NCI-H146 treated with DMSO at 0.1 percent for 48 hours (cell line): ENCODE data around the gene CBL.
A peak's percentile ranks its signal among the peaks of the same experiment; 100 is the strongest.

Source experiments
- DNase-seq: peaks from one replicate; lab custom pipeline; 2025; ENCODE audit not compliant: unreplicated experiment; lab: John Stamatoyannopoulos, UW

CBL gene

GRCh38 chr11:119343726-119344125, 137.6 kb downstream of the CBL start:
- no peak for DNase-seq

DNA sequence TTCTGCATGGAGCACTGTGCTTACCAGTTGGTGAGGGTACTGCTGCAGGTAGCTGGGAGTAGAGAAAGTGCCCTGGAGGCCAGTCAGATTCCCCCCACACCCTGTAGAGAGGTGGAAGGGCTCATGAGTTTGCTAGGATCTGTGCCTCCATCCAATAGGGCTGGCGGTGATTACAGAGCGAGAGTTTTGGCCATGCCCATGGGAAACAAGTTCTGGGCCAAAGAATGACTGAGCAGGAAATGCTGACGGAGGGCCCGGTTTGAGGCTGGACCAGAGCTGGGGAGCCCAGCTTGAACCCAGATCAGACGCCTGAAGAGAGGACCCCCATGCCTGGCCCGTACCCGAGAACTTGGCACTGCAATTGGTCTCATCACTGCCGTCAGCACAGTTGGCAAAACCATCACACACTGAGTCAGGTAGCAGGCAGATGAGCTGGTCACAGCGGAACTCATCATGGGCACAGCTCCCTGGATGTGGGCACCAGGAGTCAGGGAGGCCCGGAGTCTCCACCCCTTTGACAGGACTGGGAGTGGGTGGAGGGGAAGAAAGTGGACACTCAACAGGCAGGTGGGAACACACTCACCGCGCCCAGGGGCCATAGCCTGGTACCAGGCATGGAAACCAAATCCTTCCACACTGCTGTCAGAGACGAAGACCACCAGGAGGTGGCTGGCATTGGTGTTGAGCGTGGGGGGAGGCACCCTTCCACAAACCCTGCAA, 138.3 kb downstream of the CBL start:
- DNase-seq = no peak

- DNase-seq = no peak
Measured at GRCh38 chr11:119345685-119346084, 139.5 kb downstream of the CBL start.

- no peak for DNase-seq
Measured at GRCh38 chr11:119346605-119347004, 140.5 kb downstream of the CBL start, which contains the start of gene MFRP. Gene MFRP (minus strand): TSS chr11:119346705. CDS start chr11:119346513, 192 bp downstream.

- no peak for DNase-seq
Measured at GRCh38 chr11:119347242-119347641, 141.1 kb downstream of the CBL start.

- DNase-seq = no peak
Measured at GRCh38 chr11:119347940-119348605, 141.9 kb downstream of the CBL start.

DNA sequence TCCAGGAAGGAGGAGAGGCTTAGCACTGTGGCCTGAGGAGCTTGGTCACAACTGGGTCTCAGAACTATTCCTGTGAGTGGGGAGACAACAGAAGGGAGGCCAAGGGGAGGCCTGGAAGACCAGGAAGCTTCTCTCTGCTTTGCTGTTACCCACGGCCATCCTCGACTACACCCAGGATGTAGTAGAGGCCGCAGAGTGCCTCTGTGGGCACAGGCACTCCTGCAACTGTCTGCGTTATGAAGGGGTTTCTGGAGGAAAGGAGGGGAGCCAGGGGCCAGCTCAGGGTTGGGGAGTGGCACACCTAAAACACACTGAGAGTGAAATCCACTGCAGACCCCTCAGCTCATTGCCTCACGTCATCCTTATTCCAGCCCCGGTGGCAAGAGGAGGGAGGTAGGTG, 144.2 kb downstream of the CBL start:
- no peak for DNase-seq

GRCh38 chr11:119351232-119351631, 145.1 kb downstream of the CBL start:
- DNase-seq = no peak

DNA sequence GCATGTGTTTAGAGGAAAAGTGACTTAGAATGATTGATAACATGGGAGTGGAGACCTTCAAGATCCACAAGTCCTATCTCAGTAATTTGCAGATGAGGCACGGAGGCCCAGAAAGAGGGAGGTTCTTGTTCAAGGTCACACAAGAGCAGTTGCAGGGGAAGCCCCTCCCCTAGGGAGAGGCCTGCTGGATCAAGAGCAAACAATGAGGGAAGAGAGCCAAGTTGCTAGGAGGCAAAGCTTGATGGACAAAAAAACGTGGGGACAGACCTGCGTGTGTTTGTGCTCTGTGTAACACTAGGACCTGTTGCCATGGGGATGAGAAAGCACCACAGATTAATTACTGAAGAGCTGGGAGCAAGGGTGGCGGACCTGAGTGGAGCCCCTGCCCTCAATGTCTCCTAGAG, 146.7 kb downstream of the CBL start:
- peak; percentile 93 for DNase-seq

DNA sequence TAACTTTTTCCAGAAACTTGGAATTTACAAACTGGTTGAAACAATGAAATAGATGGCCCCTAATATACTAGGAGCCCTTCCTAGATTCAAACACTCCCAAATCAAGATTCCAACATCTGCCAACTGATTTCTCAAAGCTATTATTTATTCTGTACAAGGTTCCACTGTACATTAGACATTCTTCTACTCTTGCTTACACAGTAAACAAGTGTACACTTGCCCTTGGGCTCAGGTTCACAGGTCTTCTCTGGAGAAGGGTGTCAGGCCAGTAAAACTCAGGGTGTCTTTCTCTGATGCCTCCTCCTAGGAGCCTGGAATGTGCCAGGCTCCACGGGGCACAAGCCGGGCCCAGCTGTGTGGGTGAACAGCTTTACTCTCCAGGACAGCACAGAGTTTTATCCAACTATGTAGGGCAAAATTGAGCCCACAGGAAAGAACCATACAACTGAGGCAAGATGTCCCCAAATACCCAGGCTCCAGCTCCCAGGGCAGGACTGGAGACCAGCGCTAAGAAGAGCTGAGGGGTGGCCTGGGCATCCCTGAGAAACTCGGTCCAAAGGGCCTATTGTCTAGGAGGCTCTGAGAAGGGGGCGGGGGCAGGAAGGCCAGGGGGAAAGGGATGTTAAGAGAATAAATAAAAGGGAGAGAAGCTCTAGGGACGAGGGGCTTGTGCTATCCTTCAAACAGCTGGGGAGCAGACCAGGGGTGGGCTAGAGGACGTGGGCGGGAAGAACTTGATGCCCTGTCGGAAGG, 149.1 kb downstream of the CBL start:
- DNase-seq = no peak

GRCh38 chr11:119356349-119357031, 150.4 kb downstream of the CBL start:
- DNase-seq = no peak

DNA sequence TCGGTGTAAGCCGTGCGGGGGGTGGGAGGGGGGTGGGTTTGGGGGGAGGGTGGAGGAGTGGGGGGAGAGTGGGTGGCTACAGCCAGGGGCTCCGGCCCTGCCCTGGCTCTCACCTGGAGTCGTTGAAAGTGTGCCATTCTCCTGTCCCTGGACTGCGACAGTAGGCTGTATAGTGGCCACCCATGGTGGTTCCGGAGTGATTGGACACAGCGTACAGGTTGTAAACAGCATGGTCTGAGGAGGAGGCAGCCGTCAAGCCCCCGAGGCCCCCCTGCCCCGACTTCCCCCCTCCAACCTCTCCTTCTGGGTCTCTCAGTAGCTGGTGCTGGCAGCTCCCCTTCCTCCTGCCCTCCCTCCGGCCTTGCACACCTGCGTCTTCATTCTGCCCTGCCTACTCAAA, 150.9 kb downstream of the CBL start:
- DNase-seq = no peak
